Limb (tissue), 2 donors: ENCODE results near the gene ANAPC7.
"Not testable (repeated sequence)": the region's sequence is repeated elsewhere in the genome, so short reads cannot be mapped to it uniquely, and the experiment has no call there.

Experiments used
- DNase-seq, 2 donors: peaks; one replicate each; pipeline ENCODE4 v3.0.0-alpha.2; 2016; ENCODE audit errors: extremely low spot score in 2 of 2

Gene ANAPC7

GRCh38 chr12:110349514-110350151 is 53.9 kb downstream of the ANAPC7 start:
- DNase-seq, result no peak

GRCh38 chr12:110349096-110349495 is 54.4 kb downstream of the ANAPC7 start:
- DNase-seq, result no peak

GRCh38 chr12:110348431-110349059 is 55.0 kb downstream of the ANAPC7 start:
- no peak for DNase-seq

- no peak for DNase-seq
Measured at GRCh38 chr12:110347767-110348166, 55.7 kb downstream of the ANAPC7 start.

GRCh38 chr12:110345963-110346362 is 57.5 kb downstream of the ANAPC7 start:
- no peak for DNase-seq

GRCh38 chr12:110345176-110345661 is 58.3 kb downstream of the ANAPC7 start:
- no peak for DNase-seq

GRCh38 chr12:110344657-110345056 is 58.9 kb downstream of the ANAPC7 start:
- no peak for DNase-seq

- DNase-seq, result no peak
Measured at GRCh38 chr12:110343736-110344555, 59.6 kb downstream of the ANAPC7 start.

- DNase-seq, result no peak
Measured at GRCh38 chr12:110343114-110343513, 60.4 kb downstream of the ANAPC7 start.

GRCh38 chr12:110342157-110342556 is 61.4 kb downstream of the ANAPC7 start:
- no peak for DNase-seq

GRCh38 chr12:110340706-110341105 is 62.8 kb downstream of the ANAPC7 start:
- no peak for DNase-seq

GRCh38 chr12:110340261-110340660 is 63.2 kb downstream of the ANAPC7 start:
- DNase-seq, result not testable (repeated sequence)

- no peak for DNase-seq
Measured at GRCh38 chr12:110339184-110339952, 64.1 kb downstream of the ANAPC7 start.

- no peak for DNase-seq
Measured at GRCh38 chr12:110338754-110339153, 64.8 kb downstream of the ANAPC7 start.

- DNase-seq, result no peak
Measured at GRCh38 chr12:110337912-110338710, 65.4 kb downstream of the ANAPC7 start.

GRCh38 chr12:110335481-110336045 is 67.9 kb downstream of the ANAPC7 start:
- DNase-seq, result no peak

- DNase-seq, result no peak
Measured at GRCh38 chr12:110333201-110333600, 70.3 kb downstream of the ANAPC7 start.

- no peak for DNase-seq
Measured at GRCh38 chr12:110330544-110330943, 73.0 kb downstream of the ANAPC7 start.

GRCh38 chr12:110330124-110330523 is 73.4 kb downstream of the ANAPC7 start:
- DNase-seq, result no peak

GRCh38 chr12:110329710-110330109 is 73.8 kb downstream of the ANAPC7 start:
- DNase-seq, result no peak
